ENCODE results near the gene IGFBP4. TPM values are rescaled to one million over a fixed set of nuclear protein-coding genes. Genes with fewer than 3 reads are reported as not detected.
A peak's percentile ranks its signal among the peaks of the same experiment; 100 is the strongest.

IGFBP4 gene
- total and polyA plus RNA-seq, 2 of the 4 experiments (the other 2 are of a cell fraction): 308 to 1,187 TPM

GRCh38 chr17:40506786-40507185, 63.5 kb downstream of the IGFBP4 start:
- no peak overlapping the region for H3K4ac ChIP-seq (ENCODE audit: low read depth, low read length)
- no peak overlapping the region for H3K4me3 ChIP-seq (ENCODE audit: insufficient read depth, low read depth, low read length)
- ATAC-seq (ENCODE audit: low read depth) (no peak), DNase-seq (no peak)
- no peak overlapping the region for H4K91ac ChIP-seq (ENCODE audit: insufficient read depth, low read depth, low read length)
- H3K23ac ChIP-seq (ENCODE audit: low read depth, low read length): no peak overlapping the region
- WGBS, 2 experiments (ENCODE audit: extremely low coverage in 2 of 2, insufficient read length in 1 of 2): no CpG with 5 or more reads among the region's 5 CpGs
- H2BK15ac ChIP-seq (ENCODE audit: low read depth, low read length): no peak overlapping the region
- H4K8ac ChIP-seq (ENCODE audit: low read depth in 2 of 2, low read length in 2 of 2): no peak overlapping the region
- H2AFZ ChIP-seq (replicated peaks; ENCODE audit: low read length, poor library complexity): no peak overlapping the region
- dilution Hi-C loops (cut with HindIII; ENCODE audit: low sequenced_read_pairs, unreplicated experiment) (no loop called here), intact Hi-C loops (cut with micrococcal nuclease) (no loop called here), in situ Hi-C loops (cut with MboI; ENCODE audit: low sequenced_read_pairs) (no loop called here)
- no peak overlapping the region for H4K5ac ChIP-seq (ENCODE audit: low read depth, low read length)
- POLR2A ChIA-PET (ENCODE audit: unreplicated experiment): no interaction called here
- H3K27ac ChIP-seq (ENCODE audit: insufficient read depth, low read length): no peak overlapping the region
- no peak overlapping the region for H2BK5ac ChIP-seq (ENCODE audit: low read depth, low read length, poor library complexity, severe bottlenecking)
- no peak overlapping the region for H2AK9ac ChIP-seq (replicated peaks; ENCODE audit: low read depth, low read length, poor library complexity)
- H3K18ac ChIP-seq (ENCODE audit: low read depth, low read length): no peak overlapping the region
- H3K36me3 ChIP-seq (ENCODE audit: control insufficient read depth, insufficient read depth, low read length): no peaks in the 10 kb centered on the region
- no peak overlapping the region for H3K9ac ChIP-seq (ENCODE audit: low read depth, low read length)
- no peaks in the 10 kb centered on the region; the same call in 1 of the 2 replicates for H3K9me3 ChIP-seq (ENCODE audit: control insufficient read depth, insufficient read depth, low read length)
- CTCF ChIA-PET: no interaction called here
- H3K56ac ChIP-seq (ENCODE audit: extremely low read depth, insufficient read depth, low read length): no peak overlapping the region
- peaks cover 17% of the 10 kb centered on the region for H3K9me1 ChIP-seq (ENCODE audit: insufficient read depth, low read length)
- H2BK120ac ChIP-seq (ENCODE audit: low read depth, low read length): no peak overlapping the region
- H2AK5ac ChIP-seq (ENCODE audit: low read depth, low read length): peak overlapping the region; percentile 1; the same call in 1 of the 2 replicates
- no peak overlapping the region for H3K4me2 ChIP-seq (ENCODE audit: low read depth, low read length)
- BruUV-seq (replicated peaks): no TSS peak
- TF ChIP-seq CHD1 (IDR thresholded peaks at IDR 0.05; ENCODE audit: low read depth, low read length): no peak
- no peak for TF ChIP-seq MXI1 (IDR thresholded peaks at IDR 0.05; ENCODE audit: borderline replicate concordance, low read depth, low read length)
- no peak for TF ChIP-seq CTCF (conservative IDR thresholded peaks at IDR 0.05; ENCODE audit: low read depth, low read length)
- H3K27me3 ChIP-seq (ENCODE audit: control insufficient read depth, insufficient read depth, low read length): no peaks in the 10 kb centered on the region
- H3K79me1 ChIP-seq (ENCODE audit: low read depth in 1 of 2, low read length in 2 of 2): 0 out of 4 replicates have a peak, but pooled peaks cover 0 to 4% of the 10 kb centered on the region in 2 experiments
- no peaks in the 10 kb centered on the region for H4K20me1 ChIP-seq (ENCODE audit: insufficient read depth, low read length)
- no peak overlapping the region for H3K14ac ChIP-seq (replicated peaks; ENCODE audit: low read depth, low read length)
- H3K4me1 ChIP-seq (ENCODE audit: control insufficient read depth, insufficient read depth, low read length): peaks cover 14% of the 10 kb centered on the region
- no peak overlapping the region for H2BK20ac ChIP-seq (ENCODE audit: low read depth, low read length)

Other genes starting within 250 kb of the IGFBP4 start
- gene WIPF2, start 224.1 kb upstream of the IGFBP4 start, total RNA-seq (2012; rRNA removed): 2.0 and 2.8 TPM in 2 replicates
- 8.9 and 10.4 TPM in 2 replicates for gene WIPF2, start 224.1 kb upstream of the IGFBP4 start, polyA plus RNA-seq (2012; rRNA removed)
- 25.6 and 27.8 TPM in 2 replicates for gene CDC6, start 155.6 kb upstream of the IGFBP4 start, total RNA-seq (2012; rRNA removed)
- 13.8 and 15.3 TPM in 2 replicates for gene CDC6, start 155.6 kb upstream of the IGFBP4 start, polyA plus RNA-seq (2012; rRNA removed)
- 7.2 and 9.0 TPM in 2 replicates for gene RARA, start 134.3 kb upstream of the IGFBP4 start, total RNA-seq (2012; rRNA removed)
- 12.7 and 13.6 TPM in 2 replicates for gene RARA, start 134.3 kb upstream of the IGFBP4 start, polyA plus RNA-seq (2012; rRNA removed)
- not detected in 2 replicates for gene GJD3, start 78.7 kb upstream of the IGFBP4 start, total RNA-seq (2012; rRNA removed)
- gene GJD3, start 78.7 kb upstream of the IGFBP4 start, polyA plus RNA-seq (2012; rRNA removed): 0.10 and 0.39 TPM in 2 replicates
- gene TOP2A, start 25.6 kb upstream of the IGFBP4 start, total RNA-seq (2012; rRNA removed): 68.5 and 118 TPM in 2 replicates
- gene TOP2A, start 25.6 kb upstream of the IGFBP4 start, polyA plus RNA-seq (2012; rRNA removed): 40.2 and 43.4 TPM in 2 replicates
- gene TNS4, start 58.2 kb downstream of the IGFBP4 start, total RNA-seq (2012; rRNA removed): 0.28 TPM in 1 of 2 replicates, not detected in the other
- gene TNS4, start 58.2 kb downstream of the IGFBP4 start, polyA plus RNA-seq (2012; rRNA removed): 0.07 TPM in 1 of 2 replicates, not detected in the other
- gene CCR7, start 122.0 kb downstream of the IGFBP4 start, total RNA-seq (2012; rRNA removed): 0.28 and 0.36 TPM in 2 replicates
- gene CCR7, start 122.0 kb downstream of the IGFBP4 start, polyA plus RNA-seq (2012; rRNA removed): 0.14 and 0.22 TPM in 2 replicates
- 119 and 169 TPM in 2 replicates for gene SMARCE1, start 204.4 kb downstream of the IGFBP4 start, total RNA-seq (2012; rRNA removed)
- 62.4 and 66.2 TPM in 2 replicates for gene SMARCE1, start 204.4 kb downstream of the IGFBP4 start, polyA plus RNA-seq (2012; rRNA removed)
- not detected in 2 replicates for gene KRT222, start 221.7 kb downstream of the IGFBP4 start, total RNA-seq (2012; rRNA removed)
- not detected in 2 replicates for gene KRT222, start 221.7 kb downstream of the IGFBP4 start, polyA plus RNA-seq (2012; rRNA removed)